K562 (cell line): ENCODE data around the gene IRS2. TPM values are rescaled to one million over a fixed set of nuclear protein-coding genes. Genes with fewer than 3 reads are reported as not detected.

Experiments
- ARID1B ChIP-seq: fragments of 450-650 bp; IDR thresholded peaks from 2 replicates; pipeline ENCODE4 v1.6.1; 2016; ENCODE audit warnings: antibody characterized with exemption, mild to moderate bottlenecking, inconsistent platforms
- ATF3 ChIP-seq, 2 experiments: fragments of 450-650 bp in 1 of 2; sonication (generic) in 1 of 2; formaldehyde crosslinking in 1 of 2; IDR thresholded peaks in 1 of 2; conservative IDR thresholded peaks in 1 of 2; 2 replicates each; pipeline versions ENCODE4 v1.6.1 to v1.8.1; 2016 to 2023; ENCODE audit warnings: mild to moderate bottlenecking in 2 of 2, moderate library complexity in 2 of 2, inconsistent platforms in 1 of 2, missing genetic modification reagents in 1 of 2
- BHLHE40 ChIP-seq: IDR thresholded peaks from 2 replicates; pipeline ENCODE4 v1.6.1; 2011; ENCODE audit warnings: low read length, improper control_type of control experiment
- CBX8 ChIP-seq: fragments of 200-600 bp; sonication (generic); IDR thresholded peaks from 2 replicates; pipeline ENCODE4 v1.6.1; 2012; ENCODE audit warnings: borderline replicate concordance, mixed run types, low read depth, mild to moderate bottlenecking, moderate library complexity, mixed read lengths, low read length, control low read depth, inconsistent platforms; ENCODE audit not compliant: poor library complexity, severe bottlenecking; ENCODE audit errors: extremely low read depth
- DEAF1 ChIP-seq: fragments of 450-650 bp; formaldehyde crosslinking; IDR thresholded peaks from 2 replicates; pipeline ENCODE4 v1.4.0; 2020; ENCODE audit warnings: mild to moderate bottlenecking, moderate library complexity
- FOXJ2 ChIP-seq: fragments of 200-800 bp; sonication (Bioruptor generic); IDR thresholded peaks from 2 replicates; pipeline ENCODE4 v1.6.1; 2016; ENCODE audit warnings: missing genetic modification characterization, missing compliant biosample characterization
- HDAC1 ChIP-seq, 2 experiments: fragments of 450-650 bp; IDR thresholded peaks; 2 replicates each; pipeline ENCODE4 v1.6.1; 2016 to 2017; ENCODE audit warnings: inconsistent platforms in 1 of 2, mild to moderate bottlenecking in 1 of 2, moderate library complexity in 1 of 2
- HDAC8 ChIP-seq: fragments of 450-650 bp; IDR thresholded peaks from 2 replicates; pipeline ENCODE4 v1.6.1; 2016; ENCODE audit warnings: mild to moderate bottlenecking, missing genetic modification characterization, moderate library complexity, missing compliant biosample characterization
- HDGF ChIP-seq: fragments of 450-650 bp; IDR thresholded peaks from 2 replicates; pipeline ENCODE4 v1.6.1; 2016
- HMGXB4 ChIP-seq: sonication (generic); formaldehyde crosslinking; IDR thresholded peaks from 2 replicates; pipeline ENCODE4 v1.8.1; 2023; ENCODE audit warnings: mild to moderate bottlenecking, missing genetic modification reagents
- KDM1A ChIP-seq, 2 experiments: fragments of 450-650 bp; IDR thresholded peaks; 2 replicates each; pipeline ENCODE4 v1.6.1; 2016; ENCODE audit warnings: mild to moderate bottlenecking in 2 of 2
- KDM2B ChIP-seq: fragments of 250-450 bp; sonication (Bioruptor Pico); IDR thresholded peaks from 2 replicates; pipeline ENCODE4 v1.8.0; 2021; ENCODE audit warnings: mild to moderate bottlenecking, moderate library complexity
- KLF16 ChIP-seq: IDR thresholded peaks from 2 replicates; pipeline ENCODE4 v1.6.1; 2016; ENCODE audit warnings: antibody characterized with exemption
- L3MBTL2 ChIP-seq: fragments of 450-650 bp; IDR thresholded peaks from 2 replicates; pipeline ENCODE4 v1.6.1; 2016; ENCODE audit warnings: mild to moderate bottlenecking, moderate library complexity
- MTA3 ChIP-seq: fragments of 450-650 bp; formaldehyde crosslinking; IDR thresholded peaks from 2 replicates; pipeline ENCODE4 v1.6.1; 2017; ENCODE audit warnings: mild to moderate bottlenecking, borderline replicate concordance
- MXI1 ChIP-seq: IDR thresholded peaks from 2 replicates; pipeline ENCODE4 v1.6.1; 2011; ENCODE audit warnings: low read depth, mild to moderate bottlenecking, improper control_type of control experiment, low read length
- NFIX ChIP-seq: fragments of 250-450 bp; sonication (Bioruptor Pico); IDR thresholded peaks from 2 replicates; pipeline ENCODE4 v1.4.0; 2020; ENCODE audit warnings: low read depth, mild to moderate bottlenecking, moderate library complexity
- PML ChIP-seq: IDR thresholded peaks from 2 replicates; pipeline ENCODE4 v1.6.1; 2012; ENCODE audit warnings: low read length, inconsistent platforms
- SMAD3 ChIP-seq: fragments of 450-650 bp; formaldehyde crosslinking; conservative IDR thresholded peaks from 2 replicates; pipeline ENCODE4 v1.4.0; 2020; ENCODE audit warnings: mild to moderate bottlenecking
- TBL1XR1 ChIP-seq, 2 experiments: IDR thresholded peaks; 2 replicates each; pipeline ENCODE4 v1.6.1; 2012; ENCODE audit warnings: improper control_type of control experiment in 2 of 2, low read length in 2 of 2, mild to moderate bottlenecking in 1 of 2
- TEAD4 ChIP-seq, 2 experiments: sonication (generic) in 1 of 2; formaldehyde crosslinking in 1 of 2; IDR thresholded peaks; 2 replicates each; pipeline versions ENCODE4 v1.6.1 to v1.8.0; 2012 to 2022; ENCODE audit warnings: borderline replicate concordance in 1 of 2, inconsistent platforms in 1 of 2, low read length in 1 of 2, mild to moderate bottlenecking in 1 of 2, missing genetic modification reagents in 1 of 2
- TFAM ChIP-seq: fragments of 250-450 bp; sonication (Bioruptor Pico); conservative IDR thresholded peaks from 2 replicates; pipeline ENCODE4 v1.5.0; 2021; ENCODE audit warnings: mild to moderate bottlenecking, moderate library complexity
- ZBTB34 ChIP-seq: fragments of 250-450 bp; sonication (Bioruptor Pico); IDR thresholded peaks from 2 replicates; pipeline ENCODE4 v1.8.0; 2021; ENCODE audit warnings: mild to moderate bottlenecking, moderate library complexity
- ZEB2 ChIP-seq: fragments of 450-650 bp; IDR thresholded peaks from 2 replicates; pipeline ENCODE4 v1.6.1; 2016
- ZNF583 ChIP-seq: fragments of 250-450 bp; sonication (Bioruptor Pico); IDR thresholded peaks from 2 replicates; pipeline ENCODE4 v1.4.0; 2020
- ZNF695 ChIP-seq: fragments of 450-650 bp; formaldehyde crosslinking; IDR thresholded peaks from 2 replicates; pipeline ENCODE4 v1.4.0; 2020; ENCODE audit warnings: mild to moderate bottlenecking, moderate library complexity
- polyA plus RNA-seq, 8 experiments: library from polyadenylated mRNA; depleted of rRNA in 4 of 8; stranded (reverse) in 5 of 8; unstranded in 3 of 8; fragments of >200 nt; fragmentation: Nextera tagmentation in 2 of 8; fragmentation: Illumina TruSeq in 1 of 8; extraction: Ambion mirVana in 2 of 8; extraction: Trizol in 1 of 8; gene quantifications; 2 replicates each; pipeline versions ENCODE4 v1.2.1 to v1.2.3, GENCODE V29; 2011 to 2014; ENCODE audit warnings: inconsistent platforms in 1 of 8, missing spikeins in 1 of 8
- total RNA-seq, 7 experiments: library from RNA; depleted of rRNA in 6 of 7; stranded (reverse); fragments of >200 nt in 6 of 7; fragmentation: Illumina TruSeq in 2 of 7; extraction: Trizol in 2 of 7; gene quantifications; 2 replicates each; pipeline versions ENCODE4 v1.2.1 to v1.2.3, GENCODE V29; 2011 to 2021; ENCODE audit warnings: low replicate concordance in 1 of 7

The IRS2 gene
- total and polyA plus RNA-seq, 9 of the 15 experiments (the other 6 are each of a cell fraction or from before 2014, with no cell fraction given): 0.36 to 4.6 (median 0.63) TPM

- 0 out of 2 replicates have a peak, but pooled peaks have one; percentile 17 for TF ChIP-seq ARID1B
- no peak for TF ChIP-seq PML
- TF ChIP-seq KDM1A (IDR thresholded peaks at IDR 0.05): no peak
- TF ChIP-seq KDM2B (CRISPR knock-in tag): no peak
- no peak for TF ChIP-seq FOXJ2 (tag)
- 0 out of 2 replicates have a peak, but pooled peaks have one; percentile 50 for TF ChIP-seq ZEB2
- TF ChIP-seq ZBTB34 (CRISPR knock-in tag): no peak
- no peak for TF ChIP-seq NFIX
- TF ChIP-seq HDAC8 (tag): no peak
- no peak for TF ChIP-seq HMGXB4
- TF ChIP-seq TFAM (CRISPR knock-in tag): no peak
- no peak for TF ChIP-seq CBX8
- TF ChIP-seq HDAC1 (IDR thresholded peaks at IDR 0.05): no peak
- TF ChIP-seq DEAF1: no peak
- TF ChIP-seq ZNF695 (CRISPR knock-in tag): no peak
- 0 out of 2 replicates have a peak, but pooled peaks have one; percentile 8 for TF ChIP-seq ATF3 (IDR thresholded peaks at IDR 0.05)
- no peak for TF ChIP-seq ATF3 (CRISPR knock-in tag; conservative IDR thresholded peaks at IDR 0.05)
- no peak for TF ChIP-seq TBL1XR1 (IDR thresholded peaks at IDR 0.05; ENCODE audit: low read length in 2 of 2)
- no peak for TF ChIP-seq L3MBTL2
- TF ChIP-seq MXI1: no peak
- TF ChIP-seq BHLHE40: no peak
- no peak for TF ChIP-seq SMAD3 (CRISPR knock-in tag)
- TF ChIP-seq MTA3: no peak
- no peak for TF ChIP-seq KLF16
- TF ChIP-seq HDGF: no peak
- TF ChIP-seq ZNF583 (CRISPR knock-in tag): no peak
- TF ChIP-seq TEAD4 (IDR thresholded peaks at IDR 0.05; ENCODE audit: low read length): 0 out of 2 replicates have a peak, but pooled peaks have one; percentile 16
- TF ChIP-seq TEAD4 (CRISPR knock-in tag; IDR thresholded peaks at IDR 0.05; ENCODE audit: borderline replicate concordance): no peak
Observed at GRCh38 chr13:109751477-109751876, 34.9 kb downstream of the IRS2 start (continued).
